OCI-LY7 (cell line): ENCODE data around the gene UBTD1.

ENCODE experiments used
- EZH2phosphoT487 ChIP-seq: fragments of 200-600 bp; sonication (generic); IDR thresholded peaks from 2 replicates; pipeline ENCODE4 v1.6.1; 2018; ENCODE audit warnings: low read depth, borderline replicate concordance, mild to moderate bottlenecking, mixed run types, antibody characterized with exemption, low read length, moderate library complexity, mixed read lengths
- TF ChIP-seq, protein P1 (sequence below): fragments of 200-600 bp; sonication (generic); conservative IDR thresholded peaks from 2 replicates; pipeline ENCODE4 v1.5.1; 2014; ENCODE audit warnings: mild to moderate bottlenecking, antibody characterized with exemption, low read length, moderate library complexity, mixed read lengths

- TF ChIP-seq, protein P1, sequence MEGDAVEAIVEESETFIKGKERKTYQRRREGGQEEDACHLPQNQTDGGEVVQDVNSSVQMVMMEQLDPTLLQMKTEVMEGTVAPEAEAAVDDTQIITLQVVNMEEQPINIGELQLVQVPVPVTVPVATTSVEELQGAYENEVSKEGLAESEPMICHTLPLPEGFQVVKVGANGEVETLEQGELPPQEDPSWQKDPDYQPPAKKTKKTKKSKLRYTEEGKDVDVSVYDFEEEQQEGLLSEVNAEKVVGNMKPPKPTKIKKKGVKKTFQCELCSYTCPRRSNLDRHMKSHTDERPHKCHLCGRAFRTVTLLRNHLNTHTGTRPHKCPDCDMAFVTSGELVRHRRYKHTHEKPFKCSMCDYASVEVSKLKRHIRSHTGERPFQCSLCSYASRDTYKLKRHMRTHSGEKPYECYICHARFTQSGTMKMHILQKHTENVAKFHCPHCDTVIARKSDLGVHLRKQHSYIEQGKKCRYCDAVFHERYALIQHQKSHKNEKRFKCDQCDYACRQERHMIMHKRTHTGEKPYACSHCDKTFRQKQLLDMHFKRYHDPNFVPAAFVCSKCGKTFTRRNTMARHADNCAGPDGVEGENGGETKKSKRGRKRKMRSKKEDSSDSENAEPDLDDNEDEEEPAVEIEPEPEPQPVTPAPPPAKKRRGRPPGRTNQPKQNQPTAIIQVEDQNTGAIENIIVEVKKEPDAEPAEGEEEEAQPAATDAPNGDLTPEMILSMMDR, result no peak
- TF ChIP-seq EZH2phosphoT487, result no peak
These were observed 112.7 kb downstream of the UBTD1 start for GRCh38 chr10:97611473-97611872.
